Uterus (tissue), 2 donors: ENCODE data around the gene PSMA7.

Source experiments
- CTCF ChIP-seq, 4 experiments: fragments of 200-600 bp in 2 of 4; fragments of 450-650 bp in 2 of 4; sonication (generic) in 2 of 4; IDR thresholded peaks; one replicate each; pipeline ENCODE4 v1.5.1; 2016 to 2019; ENCODE audit warnings: antibody characterized with exemption in 4 of 4, mild to moderate bottlenecking in 2 of 4, moderate library complexity in 1 of 4
- POLR2A ChIP-seq, 2 donors: fragments of 450-650 bp; IDR thresholded peaks; one replicate each; pipeline ENCODE4 v1.6.1; 2016; ENCODE audit warnings: antibody characterized with exemption in 2 of 2, mild to moderate bottlenecking in 1 of 2, moderate library complexity in 1 of 2

GRCh38 chr20:62155428-62156253 lies 12.4 kb upstream of the PSMA7 start:
- TF ChIP-seq CTCF (IDR thresholded peaks at IDR 0.05) (no peak), POLR2A (IDR thresholded peaks at IDR 0.05) (no peak)
